H1 (cell line): ENCODE results near the gene HLA-DMB. TPM values are rescaled to one million over a fixed set of nuclear protein-coding genes. Genes with fewer than 3 reads are reported as not detected.
A peak's percentile ranks its signal among the peaks of the same experiment; 100 is the strongest.

Source experiments
- ASH2L ChIP-seq: fragments of 200-600, 300-600 bp; sonication (generic); IDR thresholded peaks from one replicate; pipeline ENCODE4 v1.7.1; 2017; ENCODE audit warnings: low read length
- CTCF ChIP-seq, 3 experiments: IDR thresholded peaks; 1 replicate in 2 of 3; 2 replicates in 1 of 3; pipeline versions ENCODE4 v1.5.1 to v1.6.1; 2011; ENCODE audit warnings: low read length in 3 of 3, mild to moderate bottlenecking in 3 of 3, inconsistent platforms in 2 of 3, low read depth in 1 of 3, moderate library complexity in 1 of 3; ENCODE audit not compliant: insufficient read depth in 1 of 3; ENCODE audit errors: control extremely low read depth in 1 of 3
- EGR1 ChIP-seq: IDR thresholded peaks from 2 replicates; pipeline ENCODE4 v1.6.1; 2011; ENCODE audit warnings: low read depth, low read length, borderline replicate concordance
- EZH2 ChIP-seq: fragments of 200-600 bp; sonication (generic); IDR thresholded peaks from 2 replicates; pipeline ENCODE4 v1.7.1; 2012; ENCODE audit warnings: low read depth, mild to moderate bottlenecking, moderate library complexity, low read length, inconsistent platforms; ENCODE audit not compliant: severe bottlenecking
- FOSL1 ChIP-seq: IDR thresholded peaks from 2 replicates; pipeline ENCODE4 v1.6.1; 2011; ENCODE audit warnings: mild to moderate bottlenecking, low read depth, low read length, moderate library complexity; ENCODE audit not compliant: insufficient read depth
- GABPA ChIP-seq: IDR thresholded peaks from 2 replicates; pipeline ENCODE4 v1.6.1; 2011; ENCODE audit warnings: mild to moderate bottlenecking, low read length, moderate library complexity, borderline replicate concordance; ENCODE audit not compliant: insufficient read depth
- MAFK ChIP-seq: IDR thresholded peaks from 2 replicates; pipeline ENCODE4 v1.6.1; 2012; ENCODE audit warnings: low read depth, mild to moderate bottlenecking, improper control_type of control experiment, low read length
- NANOG ChIP-seq: IDR thresholded peaks from 2 replicates; pipeline ENCODE4 v1.6.1; 2011; ENCODE audit warnings: low read length, low read depth, mild to moderate bottlenecking, inconsistent platforms; ENCODE audit not compliant: insufficient read depth, poor library complexity, severe bottlenecking
- NRF1 ChIP-seq: IDR thresholded peaks from 2 replicates; pipeline ENCODE4 v1.6.1; 2011; ENCODE audit warnings: mild to moderate bottlenecking, low read depth, low read length, improper control_type of control experiment
- RAD21 ChIP-seq, 2 experiments: IDR thresholded peaks in 1 of 2; conservative IDR thresholded peaks in 1 of 2; 2 replicates each; pipeline ENCODE4 v1.6.1; 2011; ENCODE audit warnings: low read depth in 2 of 2, low read length in 2 of 2, improper control_type of control experiment in 1 of 2, inconsistent platforms in 1 of 2, mild to moderate bottlenecking in 1 of 2, moderate library complexity in 1 of 2
- RFX5 ChIP-seq: IDR thresholded peaks from 2 replicates; pipeline ENCODE4 v1.6.1; 2011; ENCODE audit warnings: low read depth, low read length, improper control_type of control experiment, borderline replicate concordance
- RNF2 ChIP-seq: fragments of 200-900, 300-1000 bp; sonication (generic); IDR thresholded peaks from 2 replicates; pipeline ENCODE4 v1.7.1; 2016; ENCODE audit warnings: borderline replicate concordance, low read depth, mild to moderate bottlenecking, antibody characterized with exemption, low read length; ENCODE audit not compliant: poor library complexity, severe bottlenecking; ENCODE audit errors: missing control alignments
- SAP30 ChIP-seq: fragments of 300-600 bp; sonication (generic); IDR thresholded peaks from 2 replicates; pipeline ENCODE4 v1.7.1; 2012; ENCODE audit warnings: low read length, moderate library complexity, mild to moderate bottlenecking, inconsistent platforms; ENCODE audit not compliant: insufficient read depth, insufficient replicate concordance
- TAF7 ChIP-seq: optimal IDR thresholded peaks from 2 replicates; pipeline ENCODE3; 2011; ENCODE audit warnings: low read depth, mild to moderate bottlenecking, inconsistent platforms, low read length, moderate library complexity, borderline replicate concordance
- TCF12 ChIP-seq: IDR thresholded peaks from 2 replicates; pipeline ENCODE4 v1.6.1; 2011; ENCODE audit warnings: low read depth, mild to moderate bottlenecking, low read length
- TEAD4 ChIP-seq: IDR thresholded peaks from 2 replicates; pipeline ENCODE4 v1.6.1; 2012; ENCODE audit warnings: low read depth, low read length, inconsistent platforms, mixed read lengths
- ZNF274 ChIP-seq: IDR thresholded peaks from 2 replicates; pipeline ENCODE4 v1.7.0; 2012; ENCODE audit warnings: low read length, borderline replicate concordance; ENCODE audit errors: extremely low read depth
- polyA plus RNA-seq, 7 experiments: library from polyadenylated mRNA; depleted of rRNA in 3 of 7; stranded (reverse) in 5 of 7; unstranded in 2 of 7; fragments of >200 nt in 5 of 7; fragments of 200-250 nt in 2 of 7; gene quantifications; 1 replicate in 5 of 7; 2 replicates in 1 of 7; 4 replicates in 1 of 7; pipeline versions ENCODE4 v1.2.1 to v1.2.3, GENCODE V29; 2011 to 2013; ENCODE audit warnings: missing spikeins in 2 of 7, mixed read lengths in 2 of 7
- total RNA-seq: library from RNA; stranded (reverse); fragmentation: NEBNext Ultra II Directional; extraction: Animal tissue kit (Norgen Biotek cat#: 25700); gene quantifications from 2 replicates; pipeline ENCODE4 v1.2.1, GENCODE V29; 2021
- TF ChIP-seq, protein P1 (sequence below): IDR thresholded peaks from 2 replicates; pipeline ENCODE4 v1.6.1; 2012; ENCODE audit warnings: inconsistent platforms

HLA-DMB gene
- total and polyA plus RNA-seq, 2 of the 8 experiments (the other 6 are each of a cell fraction or from before 2014, with no cell fraction given) = 2.7 to 4.7 TPM

GRCh38 chr6:32967151-32968091 lies 26.6 kb upstream of the HLA-DMB start (continued):
- TF ChIP-seq RNF2 (no peak), EZH2 (no peak), SAP30 (peak; percentile 69), ASH2L (no peak), FOSL1 (no peak), EGR1 (peak; percentile 39; the same call in 1 of the 2 replicates), TCF12 (0 out of 2 replicates have a peak, but pooled peaks have one; percentile 21), TAF7 (no peak), CTCF (IDR thresholded peaks at IDR 0.05; ENCODE audit: control extremely low read depth in 1 of 3, insufficient read depth in 1 of 3, low read depth in 1 of 3, low read length in 3 of 3) (peak in 2 of 3 experiments; percentile 66 to 79; a peak in 3 of 4 replicates), NANOG (no peak), GABPA (no peak), TEAD4 (no peak), RAD21 (IDR thresholded peaks at IDR 0.05 in 1 of 2, conservative IDR thresholded peaks at IDR 0.05 in 1 of 2; ENCODE audit: low read depth in 2 of 2, low read length in 2 of 2) (peak; percentile 38 to 47; a peak in 3 of 4 replicates), MAFK (no peak), RFX5 (peak; percentile 35; the same call in 1 of the 2 replicates), ZNF274 (no peak), NRF1 (no peak)
- TF ChIP-seq, protein P1, sequence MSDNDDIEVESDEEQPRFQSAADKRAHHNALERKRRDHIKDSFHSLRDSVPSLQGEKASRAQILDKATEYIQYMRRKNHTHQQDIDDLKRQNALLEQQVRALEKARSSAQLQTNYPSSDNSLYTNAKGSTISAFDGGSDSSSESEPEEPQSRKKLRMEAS = no peak
